ENCODE results near the gene HNRNPA0.
A peak's percentile ranks its signal among the peaks of the same experiment; 100 is the strongest.

The HNRNPA0 gene

GRCh38 chr5:137753691-137754187 is 424 bp downstream of the HNRNPA0 start:
- DNase-seq: peak; percentile 45

DNA sequence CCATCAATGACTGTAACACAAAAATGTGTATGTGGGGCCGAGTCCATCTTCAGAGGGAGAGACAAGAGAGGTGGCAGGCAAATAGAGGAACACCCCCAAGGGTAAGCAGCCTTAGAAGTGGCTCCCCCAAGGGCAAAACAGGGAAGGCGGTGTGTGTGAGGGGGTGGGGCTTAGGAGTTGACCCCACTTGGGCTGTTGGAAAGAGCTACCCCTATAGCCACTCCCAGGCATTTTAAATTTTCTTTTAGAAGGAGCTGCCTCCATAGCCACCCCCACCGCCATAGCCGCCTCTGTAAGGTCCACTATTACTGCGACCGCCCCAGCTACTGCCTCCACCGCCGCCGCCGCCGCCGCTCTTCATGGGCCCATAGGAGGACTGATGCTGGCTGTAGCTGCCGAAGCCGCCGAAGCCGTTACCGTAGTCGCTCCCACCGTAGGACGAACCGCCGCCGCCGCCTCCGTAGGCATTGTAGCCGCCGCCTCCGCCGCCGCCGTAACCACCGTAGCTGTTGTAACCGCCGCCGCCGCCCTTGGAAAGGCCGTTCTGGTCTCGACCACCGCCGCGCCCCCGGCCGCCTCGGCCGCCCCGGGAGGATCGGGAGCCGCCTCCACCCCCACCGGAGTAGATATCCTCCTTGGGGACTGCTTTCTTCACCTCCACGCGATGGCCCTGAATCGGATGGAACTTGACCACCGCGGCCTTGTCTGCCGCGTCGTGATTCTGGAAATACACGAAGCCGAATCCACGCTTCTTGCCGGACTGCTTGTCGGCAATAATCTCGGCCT is 1.1 kb downstream of the HNRNPA0 start:
- DNase-seq: peak; percentile 41

GRCh38 chr5:137751869-137752491 is 2.2 kb downstream of the HNRNPA0 start:
- peak; percentile 49 for DNase-seq

GRCh38 chr5:137750436-137750835 is 3.7 kb downstream of the HNRNPA0 start:
- DNase-seq: no peak

- no peak for DNase-seq
These were observed 6.3 kb downstream of the HNRNPA0 start for GRCh38 chr5:137747848-137748247.

GRCh38 chr5:137743031-137743640 is 11.0 kb downstream of the HNRNPA0 start:
- DNase-seq: peak; percentile 69

GRCh38 chr5:137741718-137742117 is 12.4 kb downstream of the HNRNPA0 start:
- no peak for DNase-seq

- DNase-seq: no peak
These were observed 14.4 kb downstream of the HNRNPA0 start for GRCh38 chr5:137739737-137740136.

GRCh38 chr5:137738947-137739346 is 15.2 kb downstream of the HNRNPA0 start:
- no peak for DNase-seq

DNA sequence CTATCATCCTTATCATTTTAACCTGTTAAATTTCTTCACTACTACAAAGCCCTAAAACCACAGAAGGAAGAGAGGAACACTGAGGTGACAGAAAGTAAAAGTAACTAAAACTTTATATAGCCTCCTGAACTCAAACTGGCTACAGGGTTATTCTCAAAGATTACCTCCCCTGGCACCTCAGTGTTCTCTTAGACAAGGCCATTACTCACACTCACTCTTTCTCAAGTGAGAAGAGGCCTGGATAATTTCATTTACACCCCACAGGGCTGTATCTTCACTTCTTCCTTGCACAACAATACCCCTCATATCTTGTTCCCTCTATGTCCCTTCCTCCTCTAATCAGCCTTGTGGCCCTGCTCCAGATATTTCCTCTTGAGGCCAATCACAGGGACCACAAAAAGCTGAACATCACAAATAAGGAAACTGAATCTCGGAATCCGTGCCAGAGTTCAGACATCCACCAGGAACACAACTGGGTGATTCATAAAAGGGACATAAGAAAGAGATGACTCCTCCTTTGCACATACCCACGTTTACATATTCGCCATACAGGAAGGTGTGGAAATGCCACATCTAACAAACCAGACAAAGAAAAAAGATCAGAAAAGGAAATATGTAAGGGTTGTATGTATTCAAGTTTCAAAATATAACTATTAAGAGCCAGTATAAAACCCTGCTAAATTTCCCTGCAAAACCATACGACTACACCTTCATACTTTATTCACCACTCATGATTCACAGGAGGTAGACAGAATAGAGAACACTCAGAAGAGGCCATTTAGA is 16.6 kb downstream of the HNRNPA0 start:
- no peak for DNase-seq

GRCh38 chr5:137736496-137736895 is 17.7 kb downstream of the HNRNPA0 start:
- no peak for DNase-seq

DNA sequence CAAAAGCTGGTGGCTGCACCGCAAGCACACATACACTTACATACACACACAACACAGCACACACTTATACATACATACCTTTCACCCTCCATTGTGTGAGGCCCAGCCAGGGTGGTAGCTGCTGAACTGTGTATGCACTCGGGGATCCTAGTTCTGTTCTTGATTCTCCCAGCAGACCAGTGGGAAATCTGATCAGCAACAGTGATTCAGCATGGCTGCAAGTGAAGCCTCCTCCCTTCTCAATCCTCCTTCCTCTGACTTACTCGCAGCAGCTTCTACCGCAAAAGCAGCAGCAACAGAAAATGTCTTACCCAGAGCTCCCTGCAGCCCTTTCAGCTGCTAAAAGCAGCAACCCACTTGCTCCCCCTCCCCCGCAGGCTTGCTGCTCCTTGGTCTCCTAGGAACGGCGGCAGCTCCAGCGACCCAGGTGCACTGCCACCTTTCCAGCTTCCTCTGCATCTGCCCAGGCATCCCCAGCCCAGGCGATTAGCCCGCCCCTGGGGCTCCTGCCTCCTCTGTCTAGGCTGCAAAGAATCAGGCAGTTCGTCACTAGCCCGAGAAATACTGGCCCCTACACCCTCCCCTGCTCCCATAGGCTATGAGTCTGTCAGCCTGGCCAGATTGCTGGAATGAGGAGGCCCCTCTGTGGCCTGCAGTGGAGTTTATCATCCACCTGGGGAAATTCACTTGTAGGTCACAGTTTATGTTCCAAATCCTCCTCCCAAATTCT is 18.4 kb downstream of the HNRNPA0 start, which contains the start of gene KLHL3:
Gene KLHL3 (minus strand): TSS at position 535 of the 730 bp plus-strand sequence. CDS start 443 bp downstream, at position 92.
- peak; percentile 23 for DNase-seq

DNA sequence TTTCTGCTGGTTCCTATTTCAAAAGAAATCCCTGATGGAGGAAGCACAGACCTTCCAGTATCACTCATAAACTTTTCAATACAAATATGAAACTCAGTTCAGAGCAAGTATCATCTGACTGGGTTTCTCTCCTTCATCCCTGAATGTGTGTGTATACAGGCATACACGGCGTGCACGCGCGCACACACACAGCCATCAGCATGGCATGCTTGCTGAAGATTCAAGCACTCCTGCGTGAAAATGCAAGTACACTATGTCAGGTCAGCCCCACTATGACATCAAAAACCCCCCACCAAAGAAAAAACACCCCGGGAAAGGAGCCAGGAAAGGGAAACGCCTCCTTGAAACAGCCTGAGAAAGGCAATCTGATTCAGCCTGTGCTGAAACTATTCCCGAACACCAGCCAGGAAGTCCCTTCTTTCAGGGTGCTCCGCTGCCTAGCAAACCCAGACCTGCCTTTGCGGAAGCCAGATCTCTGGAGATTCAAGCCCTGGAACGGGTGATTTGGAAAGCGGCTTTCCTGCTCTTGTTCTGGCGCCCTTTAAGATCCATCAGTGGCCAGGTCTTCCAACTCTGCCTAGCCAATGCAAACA is 19.1 kb downstream of the HNRNPA0 start:
- DNase-seq: no peak

DNA sequence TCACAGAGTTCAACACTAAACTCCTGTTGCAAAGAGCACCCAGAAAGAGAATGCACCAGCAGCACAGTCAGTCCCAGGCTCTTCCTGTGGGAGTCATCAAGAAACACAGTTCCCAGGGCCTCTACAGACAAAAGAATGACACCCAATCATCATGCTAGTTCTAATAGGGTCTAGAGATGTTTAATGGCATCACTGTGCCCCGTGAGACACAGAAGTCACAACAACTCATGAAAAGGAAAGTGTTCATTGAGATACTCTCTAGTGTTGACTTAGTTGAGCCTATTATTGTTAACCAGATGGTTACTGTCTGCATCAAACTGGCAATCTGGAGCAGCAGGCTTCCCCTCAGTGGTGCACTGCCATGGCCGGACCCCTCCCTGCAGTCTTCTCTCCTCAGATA is 19.8 kb downstream of the HNRNPA0 start:
- no peak for DNase-seq

- DNase-seq: no peak
These were observed 20.2 kb downstream of the HNRNPA0 start for GRCh38 chr5:137733922-137734321.

GRCh38 chr5:137733006-137733405 is 21.2 kb downstream of the HNRNPA0 start:
- no peak for DNase-seq

DNA sequence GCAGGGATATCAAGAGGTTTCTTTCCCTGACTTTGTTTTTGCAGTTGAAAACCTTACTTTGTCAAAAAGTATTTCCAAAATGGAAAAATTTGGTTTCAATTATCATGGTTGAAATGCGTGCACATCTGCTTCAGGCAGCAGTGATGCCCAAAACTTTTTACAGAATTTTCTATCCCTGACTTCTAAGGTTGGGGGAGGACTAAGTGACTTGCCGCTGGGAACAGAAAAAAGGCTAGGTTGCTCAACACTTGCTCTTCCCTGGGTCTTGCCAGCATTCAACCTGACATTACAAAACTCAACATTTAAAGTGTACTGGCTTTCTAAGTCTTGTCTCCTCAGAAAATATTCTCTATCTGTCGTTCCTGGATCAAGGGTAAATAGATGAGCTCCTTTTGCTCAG is 23.0 kb downstream of the HNRNPA0 start:
- DNase-seq: no peak

DNA sequence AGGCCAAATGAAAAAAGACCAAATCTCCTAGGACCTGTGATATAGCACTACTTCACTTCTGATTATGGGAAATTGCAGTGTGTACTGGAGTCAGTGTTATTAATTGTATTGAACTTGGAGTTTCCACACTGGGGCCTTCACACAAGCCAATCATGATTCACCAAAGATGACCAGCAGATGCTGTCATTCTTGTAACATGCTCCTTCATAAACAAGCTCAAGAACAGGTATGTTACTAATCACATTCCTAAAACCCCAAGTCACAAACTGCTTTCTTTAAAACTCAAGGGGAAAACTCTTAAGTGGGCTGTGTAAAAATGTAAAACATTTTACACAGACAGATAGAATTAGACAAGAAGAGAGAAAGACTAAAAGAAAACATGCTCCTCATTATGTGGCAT is 23.8 kb downstream of the HNRNPA0 start:
- no peak for DNase-seq

- no peak for DNase-seq
These were observed 26.1 kb downstream of the HNRNPA0 start for GRCh38 chr5:137728048-137728447.

GRCh38 chr5:137727623-137728022 is 26.5 kb downstream of the HNRNPA0 start:
- DNase-seq: no peak

DNA sequence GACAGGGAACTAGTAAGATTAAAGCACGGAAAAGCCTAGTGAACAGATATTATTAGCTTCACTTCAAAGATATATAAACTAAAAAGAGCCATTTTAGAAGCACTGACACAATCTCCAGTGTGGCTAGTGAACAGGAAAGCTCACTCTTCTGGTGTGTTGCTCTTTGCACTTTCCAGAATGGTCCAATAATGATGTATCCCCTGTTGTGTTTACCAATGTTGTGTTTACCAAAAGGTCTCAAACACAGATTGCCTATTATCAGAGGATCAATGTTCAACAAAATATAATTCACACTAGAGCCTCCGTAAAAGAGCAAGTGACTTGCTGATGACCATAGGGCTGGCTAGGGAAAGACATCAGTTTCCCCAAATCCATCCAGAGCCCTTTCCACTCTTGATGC is 29.9 kb downstream of the HNRNPA0 start:
- no peak for DNase-seq

DNA sequence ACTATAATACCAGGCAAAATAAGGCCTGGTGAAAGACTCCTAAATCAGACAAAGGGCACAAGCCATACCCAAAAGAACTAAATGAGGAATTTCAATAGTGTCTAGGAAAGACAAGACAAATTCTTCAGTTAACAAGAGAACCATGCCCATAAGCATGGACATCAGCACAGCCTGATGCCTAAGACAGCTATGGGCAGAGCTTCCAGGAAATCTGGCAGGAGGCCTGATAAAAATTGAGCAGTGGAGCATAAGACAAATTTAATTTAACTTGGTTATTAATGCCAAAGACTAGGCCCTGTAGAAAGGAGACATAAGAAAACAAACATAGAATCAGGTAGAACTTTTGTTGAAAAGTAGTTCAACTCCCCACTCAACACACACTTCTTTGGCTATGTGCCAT is 35.6 kb downstream of the HNRNPA0 start:
- no peak for DNase-seq

Measured in RPMI8226 (cell line).